Right atrium auricular region (tissue), 2 donors: ENCODE measurements around the gene SLC6A9. TPM values are rescaled to one million over a fixed set of nuclear protein-coding genes. Genes with fewer than 3 reads are reported as not detected.

Source experiments
- DNase-seq: peaks from one replicate; pipeline ENCODE4 v3.0.0-alpha.2; 2019; ENCODE audit warnings: low spot score
- H3K27ac ChIP-seq, 2 donors: fragments of 200-600 bp; sonication (generic); 1 replicate in 1 of 2; 2 replicates in 1 of 2; pipeline ENCODE4 v1.5.1; 2016 to 2019
- H3K27me3 ChIP-seq, 2 donors: fragments of 200-600 bp; sonication (generic); one replicate each; pipeline versions ENCODE4 v1.5.1 to v1.6.0; 2017 to 2019
- H3K36me3 ChIP-seq: fragments of 200-600 bp; sonication (generic); one replicate; pipeline ENCODE4 v1.5.1; 2016
- H3K4me1 ChIP-seq, 2 donors: fragments of 200-600 bp; sonication (generic); one replicate each; pipeline versions ENCODE4 v1.5.1 to v1.6.0; 2017 to 2019
- H3K4me3 ChIP-seq, 2 donors: fragments of 200-600 bp; sonication (generic); 1 replicate in 1 of 2; 2 replicates in 1 of 2; pipeline ENCODE4 v1.5.1; 2017 to 2019; ENCODE audit warnings: mild to moderate bottlenecking in 1 of 2, moderate library complexity in 1 of 2
- H3K9me3 ChIP-seq, 2 donors: fragments of 200-600 bp; sonication (generic); one replicate each; pipeline ENCODE4 v1.5.1; 2019
- CTCF ChIP-seq, 2 donors: fragments of 200-600 bp; sonication (generic); IDR thresholded peaks; one replicate each; pipeline ENCODE4 v1.5.1; 2019; ENCODE audit warnings: antibody characterized with exemption in 2 of 2
- total RNA-seq, 2 donors: library from RNA; depleted of rRNA; stranded (reverse); fragments of >200 nt; gene quantifications; one replicate each; pipeline ENCODE4 v1.1.0, GENCODE V29; 2016

Gene SLC6A9
- total RNA-seq, 2 donors from 2014 or later = 1.0 to 1.6 TPM

DNA sequence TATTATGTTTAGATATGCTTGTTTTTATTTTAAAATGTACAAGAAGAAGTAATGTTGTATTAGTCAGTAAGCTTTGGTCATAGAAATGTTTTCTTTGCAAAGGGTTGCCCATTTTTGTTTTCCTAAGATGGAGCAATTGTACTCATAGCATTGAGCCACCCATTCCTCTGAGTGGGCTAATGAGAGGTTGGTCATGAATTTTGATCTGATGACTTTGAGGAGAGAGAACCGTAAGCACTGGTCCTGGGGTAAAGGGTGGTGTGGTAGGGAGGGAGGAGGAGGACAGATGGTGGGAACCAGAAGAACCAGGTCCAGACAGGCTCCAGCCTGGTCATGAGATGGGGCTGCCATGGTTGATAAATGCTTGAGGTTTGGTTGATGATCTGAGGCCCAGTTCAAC is 15.9 kb upstream of the SLC6A9 start:
- no peak for TF ChIP-seq CTCF (IDR thresholded peaks at IDR 0.05)
- Histone ChIP-seq H3K27me3 (no peaks in the 10 kb centered on the region), H3K27ac (peak overlapping the region in 1 of 2 donors; percentile 42), H3K9me3 (no peaks in the 10 kb centered on the region), H3K36me3 (no peaks in the 10 kb centered on the region), H3K4me3 (no peak overlapping the region), H3K4me1 (peaks cover 0 to 12% of the 10 kb centered on the region in 2 donors)
- DNase-seq = no peak

DNA sequence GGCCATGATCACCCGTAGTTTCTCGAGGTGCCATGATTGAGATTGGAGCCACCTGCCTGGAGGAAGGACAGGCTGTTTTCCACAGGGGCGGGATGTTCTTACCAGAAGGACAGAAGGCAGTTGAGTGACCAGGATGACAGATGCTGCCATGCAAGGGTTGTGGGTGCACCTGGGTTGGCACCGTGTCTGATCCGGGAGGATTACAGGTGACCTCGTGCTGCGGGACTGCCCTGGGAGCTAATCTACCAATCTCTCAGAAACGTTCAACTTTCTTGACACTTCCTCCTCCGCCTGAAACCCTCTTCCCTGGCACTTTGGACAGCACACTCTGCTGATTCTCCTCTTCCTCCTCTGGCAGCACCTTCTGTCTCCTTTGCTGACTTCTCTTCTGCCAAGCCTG is 13.8 kb upstream of the SLC6A9 start:
- Histone ChIP-seq H3K27ac (no peak overlapping the region), H3K9me3 (no peaks in the 10 kb centered on the region), H3K27me3 (no peaks in the 10 kb centered on the region), H3K4me3 (no peak overlapping the region), H3K36me3 (no peaks in the 10 kb centered on the region), H3K4me1 (peaks cover 0 to 12% of the 10 kb centered on the region in 2 donors)
- TF ChIP-seq CTCF (IDR thresholded peaks at IDR 0.05) = no peak
- DNase-seq = no peak

DNA sequence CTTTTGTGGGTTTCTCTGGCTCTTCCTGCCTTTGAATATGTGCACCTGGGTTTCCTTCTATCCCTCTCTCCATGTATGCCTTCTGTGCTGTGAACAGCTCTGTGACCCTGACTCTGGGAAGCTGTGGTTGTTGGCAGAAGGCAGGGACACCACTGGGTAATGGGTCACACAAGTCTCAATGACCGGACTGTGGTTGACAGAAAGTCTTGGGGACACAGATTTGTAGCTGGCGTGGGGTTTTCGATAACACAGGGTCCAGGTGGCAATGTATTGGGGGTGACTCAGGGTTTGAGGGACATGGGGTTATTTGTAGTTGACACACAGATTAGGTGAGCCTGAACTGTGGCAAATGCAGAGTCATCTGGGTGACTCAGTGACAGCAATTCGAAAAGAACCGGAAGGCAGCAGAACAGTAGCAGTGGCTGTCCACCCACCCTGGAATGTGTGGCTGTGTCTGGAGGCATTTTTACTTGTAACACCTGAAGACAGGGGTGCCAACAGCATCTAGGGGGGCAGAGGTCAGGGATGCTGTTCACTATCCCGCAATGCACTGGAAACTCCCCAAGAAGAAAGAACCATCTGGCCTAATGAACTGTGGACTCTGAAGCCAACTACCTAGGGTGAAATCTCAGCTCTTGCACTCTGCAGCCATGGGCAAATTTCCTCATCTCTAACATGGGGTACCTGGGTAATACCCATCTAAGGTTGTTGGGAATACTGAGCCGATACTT is 13.0 kb upstream of the SLC6A9 start:
- Histone ChIP-seq H3K9me3 (no peaks in the 10 kb centered on the region), H3K36me3 (no peaks in the 10 kb centered on the region), H3K27me3 (no peaks in the 10 kb centered on the region), H3K4me3 (no peak overlapping the region), H3K4me1 (peaks cover 0 to 12% of the 10 kb centered on the region in 2 donors), H3K27ac (no peak overlapping the region)
- no peak for DNase-seq
- TF ChIP-seq CTCF (IDR thresholded peaks at IDR 0.05) = no peak

- no peak overlapping the region for H3K4me3 ChIP-seq
- TF ChIP-seq CTCF (IDR thresholded peaks at IDR 0.05) = no peak
- no peaks in the 10 kb centered on the region for H3K27me3 ChIP-seq
- H3K9me3 ChIP-seq = no peaks in the 10 kb centered on the region
- peaks cover 0 to 12% of the 10 kb centered on the region in 2 donors for H3K4me1 ChIP-seq
- DNase-seq = no peak
- H3K27ac ChIP-seq = no peak overlapping the region
- H3K36me3 ChIP-seq = no peaks in the 10 kb centered on the region
Observed at GRCh38 chr1:44043176-44044070, 12.2 kb upstream of the SLC6A9 start.

DNA sequence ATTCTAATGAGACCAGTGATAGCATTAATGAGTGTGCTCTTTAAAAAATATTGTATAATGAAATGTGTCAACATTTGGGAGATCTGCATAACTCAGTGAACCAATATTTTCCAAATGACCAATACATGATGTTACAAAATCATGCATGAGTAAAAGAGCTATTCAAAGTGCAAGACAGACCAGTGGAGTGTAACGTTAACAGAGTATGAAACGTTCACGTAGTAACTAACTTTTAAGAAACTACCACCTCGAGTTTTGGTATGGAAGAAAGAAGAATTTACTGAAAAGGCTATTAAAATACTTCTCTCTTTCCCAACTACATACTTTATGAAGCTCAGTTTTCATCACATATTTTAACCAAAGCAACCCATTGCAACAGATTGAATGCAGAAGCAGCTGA is 9.6 kb upstream of the SLC6A9 start:
- H3K36me3 ChIP-seq = no peaks in the 10 kb centered on the region
- H3K9me3 ChIP-seq = no peaks in the 10 kb centered on the region
- H3K27ac ChIP-seq = no peak overlapping the region
- H3K4me3 ChIP-seq = no peak overlapping the region
- no peak for TF ChIP-seq CTCF (IDR thresholded peaks at IDR 0.05)
- H3K4me1 ChIP-seq = peaks cover 0 to 7% of the 10 kb centered on the region in 2 donors
- DNase-seq = no peak
- H3K27me3 ChIP-seq = no peaks in the 10 kb centered on the region
